SIG-M5 treated with dmso at 0.1 percent for 504 hours (cell line): Measurements from ENCODE around the gene EXT2.

ENCODE experiments used
- DNase-seq: peaks from one replicate; lab custom pipeline; 2025; ENCODE audit not compliant: unreplicated experiment; lab: John Stamatoyannopoulos, UW

EXT2 gene

DNA sequence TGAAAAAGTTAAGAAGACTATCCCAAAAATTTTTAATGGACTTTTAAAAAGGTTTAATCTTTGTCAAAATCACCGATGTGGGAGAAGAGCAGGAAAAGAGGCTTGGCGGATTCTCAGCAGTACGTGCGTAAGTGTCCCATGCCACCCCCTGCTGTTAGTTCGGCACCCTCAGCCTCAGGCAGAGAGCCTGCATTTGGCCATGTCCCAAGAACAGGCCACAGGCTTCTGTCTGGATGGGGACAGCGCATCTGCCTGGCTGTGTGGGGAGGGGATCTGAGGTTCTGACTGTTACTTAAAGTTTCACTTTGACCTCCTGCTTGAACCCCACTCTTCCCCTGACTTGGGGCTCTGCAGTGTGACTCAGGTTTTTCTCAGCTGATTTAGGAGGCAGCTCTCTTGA, 35.3 kb downstream of the EXT2 start:
- no peak for DNase-seq

DNA sequence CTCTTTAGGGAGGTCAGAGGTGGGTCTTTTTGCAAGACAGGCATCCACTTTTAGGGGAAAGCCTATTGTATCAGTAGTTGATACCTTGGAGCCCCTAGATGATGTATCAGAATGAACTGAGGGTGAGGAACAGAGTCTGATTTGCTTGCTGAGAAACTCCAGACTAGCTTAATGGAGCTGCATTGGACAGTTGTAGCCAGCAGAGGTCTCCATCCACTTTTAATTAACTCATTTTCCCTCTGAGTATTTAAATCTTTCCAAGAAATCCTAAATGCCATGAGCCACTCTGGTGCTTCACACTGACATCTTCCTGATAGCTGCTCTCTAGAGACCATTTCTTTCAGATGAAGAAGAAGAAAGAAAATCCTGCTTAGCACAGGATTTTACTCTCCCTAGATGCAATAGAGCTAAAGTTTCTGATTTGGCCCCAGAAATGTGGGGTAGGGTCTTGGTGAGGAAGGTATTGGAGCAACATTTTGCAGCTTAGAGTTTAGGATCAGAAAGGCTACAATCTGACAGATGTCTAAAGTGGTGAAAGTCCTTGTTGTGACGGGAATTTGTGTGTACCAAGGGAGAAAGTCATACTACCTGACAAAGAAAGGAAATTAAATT, 38.0 kb downstream of the EXT2 start:
- DNase-seq: no peak

DNA sequence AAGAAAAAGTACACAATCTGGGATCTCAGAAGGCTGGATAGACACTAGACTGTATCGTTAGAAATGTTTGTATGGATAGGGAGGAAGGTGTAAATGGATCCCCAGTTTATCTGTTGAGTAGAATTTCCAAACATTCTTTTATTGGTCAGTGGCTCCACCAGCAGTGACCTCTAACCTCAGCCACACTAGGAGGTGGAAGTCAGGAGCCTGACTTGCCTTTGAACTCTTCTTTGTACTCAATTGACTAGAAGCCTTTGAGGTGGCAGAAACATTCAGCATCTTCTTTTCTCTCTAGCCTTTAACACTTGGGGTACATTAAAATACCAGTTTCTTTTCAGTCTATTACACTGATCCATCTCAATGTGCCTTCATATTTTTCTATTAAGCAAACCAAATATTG, 39.1 kb downstream of the EXT2 start:
- DNase-seq: no peak

DNA sequence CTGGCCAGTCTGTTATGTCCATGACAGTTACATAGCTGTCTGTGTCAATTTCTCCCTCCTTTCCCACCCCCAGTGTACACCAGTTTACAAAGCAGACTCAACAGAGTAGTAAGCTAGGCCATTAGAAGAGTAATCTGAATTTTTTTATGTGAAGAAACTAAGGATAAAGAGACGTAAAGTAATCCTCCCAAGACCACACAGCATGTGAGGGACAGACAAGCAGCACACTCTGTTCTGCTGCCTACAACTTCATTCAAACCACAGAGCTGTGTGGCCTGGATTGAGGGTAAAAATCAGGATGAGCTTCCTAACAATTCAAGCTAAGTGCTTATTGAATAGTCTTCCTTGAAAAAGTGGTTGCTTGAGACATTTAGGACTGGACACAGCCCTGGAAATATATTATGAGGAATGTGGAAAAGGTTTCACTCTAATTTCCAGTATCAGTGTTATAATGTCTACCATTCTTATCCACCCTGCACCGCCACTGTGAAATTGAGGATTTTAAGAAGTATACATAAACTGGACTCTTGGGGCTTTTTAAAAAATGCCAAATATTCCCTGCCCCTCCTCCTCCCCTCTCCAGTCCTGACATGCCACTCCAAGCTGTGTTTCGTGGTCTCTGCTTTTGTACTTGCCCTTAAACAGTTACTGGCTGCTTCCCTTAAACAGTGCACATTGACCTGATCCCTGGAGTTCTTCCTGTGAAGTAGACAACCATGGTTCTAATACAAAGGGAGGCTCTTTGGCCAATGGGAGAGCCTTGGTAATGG, 40.9 kb downstream of the EXT2 start:
- no peak for DNase-seq

DNA sequence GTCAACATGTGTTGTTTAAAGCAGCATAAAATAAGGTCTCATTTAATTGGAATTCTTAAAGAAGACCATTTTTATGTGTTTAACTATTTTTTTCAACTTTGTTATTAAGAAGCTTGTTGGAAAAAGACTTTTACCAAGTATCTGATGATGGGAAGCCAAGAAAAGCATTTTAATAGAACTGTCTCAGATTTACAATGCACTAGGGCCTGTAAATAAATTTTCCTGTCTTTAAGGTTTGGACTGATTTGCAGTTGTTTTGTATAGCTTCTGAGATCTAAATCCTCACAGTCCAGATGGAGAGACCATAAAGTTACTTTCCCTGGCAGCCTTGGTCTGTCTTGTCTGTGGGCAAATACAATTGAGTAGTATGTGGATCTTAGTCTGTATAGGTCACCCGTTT, 41.6 kb downstream of the EXT2 start:
- DNase-seq: no peak

DNA sequence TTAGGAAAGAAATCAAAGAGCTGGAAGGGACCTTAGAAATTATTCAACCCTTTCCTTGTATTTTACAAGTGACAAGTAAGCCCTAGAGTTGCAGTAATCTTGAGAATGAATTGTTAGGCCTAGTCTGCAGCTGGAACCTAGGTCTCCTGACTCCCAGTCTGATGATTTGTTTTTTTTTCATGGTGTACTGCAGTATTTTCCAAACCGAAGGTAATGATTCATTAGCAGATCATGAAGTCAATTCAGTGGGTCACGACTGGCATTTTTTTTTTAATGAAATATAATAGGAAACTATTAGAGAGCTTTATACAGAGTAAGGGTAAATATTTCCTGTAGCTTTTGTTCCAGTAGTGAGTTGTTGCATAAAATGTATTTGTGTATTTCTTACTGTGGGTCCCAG, 42.8 kb downstream of the EXT2 start:
- no peak for DNase-seq

DNA sequence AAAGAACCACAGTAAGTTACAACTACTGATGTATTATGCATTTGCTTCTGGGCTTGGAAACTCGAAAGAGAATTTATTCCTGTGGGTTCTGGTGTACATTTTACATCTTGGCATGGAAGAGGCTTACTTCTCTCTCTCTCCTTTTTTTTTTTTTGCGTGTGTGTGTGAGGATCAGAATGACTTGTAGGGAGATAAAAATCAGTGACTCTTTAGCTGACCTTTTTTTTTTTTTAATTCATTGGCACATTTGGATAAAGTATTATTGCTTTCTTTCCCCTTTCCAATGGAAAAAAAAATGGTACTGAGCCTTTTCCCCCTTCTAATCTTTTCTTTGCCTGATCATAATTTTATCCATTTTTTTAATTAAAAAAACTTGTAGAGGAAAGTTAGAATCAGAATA, 43.5 kb downstream of the EXT2 start:
- DNase-seq: no peak

DNA sequence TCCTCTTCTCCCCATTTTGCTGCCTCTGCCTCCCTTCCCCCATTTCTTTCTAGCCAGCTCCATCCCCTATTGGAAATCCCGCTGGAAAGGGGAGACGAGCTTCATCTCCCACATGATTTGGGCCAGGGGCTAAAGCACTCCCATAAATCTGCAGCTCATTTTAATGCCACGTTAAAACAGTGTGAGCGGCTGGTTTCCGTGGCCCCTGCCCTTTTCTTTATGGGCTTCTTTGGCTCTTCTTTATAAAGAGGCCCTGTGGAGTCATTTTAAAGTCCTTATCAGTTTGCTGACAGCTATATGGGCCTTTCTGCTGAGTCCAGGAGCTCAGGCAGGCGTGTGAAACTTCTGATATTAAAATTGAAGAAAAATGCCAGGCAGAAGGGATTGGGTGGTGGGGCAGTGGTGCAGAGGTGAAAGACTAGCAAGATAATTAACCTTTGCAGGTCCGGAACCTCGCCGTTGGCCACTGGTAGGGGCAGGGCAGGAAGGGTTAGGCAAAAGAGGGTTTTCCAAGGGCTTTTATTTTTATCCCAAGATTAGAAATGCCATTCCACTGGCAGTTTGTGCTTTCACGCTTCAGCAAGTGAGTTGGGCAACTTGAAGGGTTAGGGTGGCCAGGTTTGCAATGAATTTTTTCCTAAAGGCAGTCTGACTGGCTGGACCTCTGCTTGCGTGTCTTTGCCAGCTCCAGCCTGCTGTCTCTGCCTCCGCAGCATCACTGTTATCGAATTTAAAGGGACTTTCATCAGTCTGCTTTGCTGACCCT, 44.3 kb downstream of the EXT2 start:
- no peak for DNase-seq

DNA sequence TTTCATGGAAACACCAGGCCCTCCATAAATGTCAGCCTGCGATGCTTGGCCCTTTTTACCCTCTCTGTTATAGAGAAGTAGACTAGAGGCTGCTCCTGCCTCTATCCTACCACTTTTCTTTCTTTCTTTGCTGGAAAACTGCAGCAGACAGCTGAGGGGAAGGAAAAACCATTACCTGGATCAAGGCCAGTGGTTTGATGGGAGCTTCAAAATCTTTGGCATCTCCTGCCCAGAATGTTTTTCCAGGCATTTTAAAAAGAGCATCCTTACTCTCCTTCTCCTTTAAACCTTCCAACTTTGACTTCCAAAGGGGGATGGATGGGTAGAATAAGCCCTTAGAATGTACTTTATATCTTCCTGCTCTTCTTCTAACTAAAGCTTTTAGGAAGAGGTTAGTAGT, 44.9 kb downstream of the EXT2 start:
- DNase-seq: no peak

DNA sequence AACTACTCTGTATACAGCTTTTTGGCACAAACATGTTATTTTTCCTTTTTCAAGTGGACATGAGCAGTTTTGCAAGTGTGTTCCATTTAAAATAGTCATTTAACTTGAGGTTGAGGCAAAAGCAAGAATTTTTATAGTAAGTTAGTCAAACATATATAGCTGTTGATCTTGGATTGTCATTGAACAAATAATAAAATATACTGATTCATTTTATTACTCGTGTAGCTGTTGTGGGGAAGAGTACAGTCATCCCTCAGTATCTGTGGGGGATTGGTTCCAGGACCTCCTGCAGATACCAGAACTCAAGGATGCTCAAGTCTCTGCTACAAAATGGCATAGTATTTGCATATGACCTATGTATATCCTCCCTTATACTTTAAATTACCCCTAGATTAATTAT, 45.3 kb downstream of the EXT2 start:
- DNase-seq: no peak

DNA sequence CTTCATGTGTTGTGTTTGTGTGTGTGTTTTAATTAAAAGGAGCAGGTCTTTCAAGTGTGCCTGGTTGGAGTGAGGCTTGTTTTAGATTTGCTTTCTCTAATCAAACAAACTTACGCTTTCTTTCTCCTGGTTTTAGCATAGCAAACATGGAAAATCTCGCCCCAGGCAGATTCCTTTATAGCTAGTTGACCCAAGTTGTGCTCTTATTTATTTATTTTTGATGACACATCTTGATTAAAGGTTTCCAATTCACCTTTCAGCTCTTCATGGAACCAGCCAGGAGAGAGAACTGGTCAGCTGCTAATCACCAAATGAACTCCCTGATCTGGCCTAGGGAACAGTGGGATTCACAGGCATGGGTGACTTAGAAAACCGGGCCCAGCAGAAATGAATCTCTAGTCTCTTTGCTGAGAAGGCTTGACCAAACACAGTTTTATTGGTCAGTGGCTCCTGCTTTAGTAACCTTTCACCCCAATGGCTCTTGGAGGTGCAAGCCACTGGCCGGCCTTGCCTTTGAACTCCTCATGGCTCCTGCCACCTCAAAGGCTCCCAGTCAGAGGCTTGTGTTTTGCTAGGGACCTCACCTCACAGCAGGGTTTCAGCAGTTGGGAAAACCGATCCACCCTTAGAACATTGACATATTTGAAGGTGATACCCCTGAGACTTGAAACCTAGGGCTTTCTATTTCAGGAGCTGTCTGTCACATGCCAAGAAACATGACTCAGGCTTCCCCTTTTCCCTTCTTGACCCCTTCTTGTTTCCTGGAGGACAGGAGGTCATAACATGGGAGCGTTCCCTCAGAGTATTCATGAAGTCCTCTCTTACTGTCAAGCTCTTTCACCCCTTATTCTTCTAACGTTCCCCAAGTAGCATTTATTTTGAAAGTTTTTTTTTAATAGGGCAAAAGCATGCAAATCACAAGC, 48.8 kb downstream of the EXT2 start:
- peak; percentile 15 for DNase-seq

DNA sequence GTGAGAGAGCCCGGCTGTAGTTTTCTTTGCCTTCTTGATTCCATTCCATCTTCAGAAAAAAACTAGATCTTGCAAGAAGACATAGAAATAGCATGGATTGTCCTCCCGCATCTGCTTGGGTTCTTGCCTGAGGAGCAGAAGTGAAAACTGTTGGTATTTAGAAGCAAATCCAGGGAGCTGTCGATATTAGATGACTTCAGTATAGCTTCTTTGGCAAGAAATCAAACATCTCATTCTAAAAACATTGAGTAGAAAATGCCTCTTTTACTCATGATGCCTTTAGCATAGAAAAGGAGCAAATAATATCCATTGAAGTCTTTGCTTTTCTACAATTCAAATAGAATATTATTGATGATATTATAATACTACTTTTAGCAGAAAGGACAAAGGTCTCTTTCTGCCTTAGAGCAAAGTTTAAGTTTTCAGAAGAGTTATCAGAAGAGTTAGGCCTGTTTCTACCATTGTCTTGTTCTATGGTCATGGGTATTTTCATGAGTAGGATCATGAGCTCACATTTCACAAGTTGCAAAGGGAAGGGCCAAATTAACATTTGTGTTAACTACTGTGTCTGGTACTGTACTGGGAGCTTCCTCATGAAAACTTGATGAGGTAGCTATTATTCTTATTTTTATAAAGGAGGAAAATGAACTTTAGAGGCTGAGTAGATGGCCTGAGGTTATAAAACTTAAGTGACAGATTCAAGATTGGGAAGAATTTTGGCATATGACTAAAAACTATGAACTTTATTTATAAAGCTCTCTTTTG, 49.7 kb downstream of the EXT2 start:
- no peak for DNase-seq

DNA sequence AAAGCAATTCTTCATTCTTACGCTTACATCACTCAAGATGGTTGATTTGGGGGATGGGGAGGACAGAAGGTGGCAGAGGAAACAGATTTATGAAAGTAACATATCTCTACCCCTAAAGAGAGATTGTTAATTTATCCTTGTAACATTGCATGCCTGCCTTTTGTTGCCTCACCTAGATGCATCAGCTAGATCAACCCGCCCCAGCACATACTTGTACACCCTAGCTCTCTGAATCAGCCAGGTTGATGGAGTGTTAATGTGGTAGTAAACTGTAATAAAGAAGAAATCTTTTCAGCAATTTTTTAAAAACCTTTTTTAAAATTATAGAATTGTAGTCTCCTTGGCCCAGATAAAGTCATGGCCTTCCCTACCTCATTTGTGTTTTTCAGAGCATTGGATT, 51.5 kb downstream of the EXT2 start:
- no peak for DNase-seq

DNA sequence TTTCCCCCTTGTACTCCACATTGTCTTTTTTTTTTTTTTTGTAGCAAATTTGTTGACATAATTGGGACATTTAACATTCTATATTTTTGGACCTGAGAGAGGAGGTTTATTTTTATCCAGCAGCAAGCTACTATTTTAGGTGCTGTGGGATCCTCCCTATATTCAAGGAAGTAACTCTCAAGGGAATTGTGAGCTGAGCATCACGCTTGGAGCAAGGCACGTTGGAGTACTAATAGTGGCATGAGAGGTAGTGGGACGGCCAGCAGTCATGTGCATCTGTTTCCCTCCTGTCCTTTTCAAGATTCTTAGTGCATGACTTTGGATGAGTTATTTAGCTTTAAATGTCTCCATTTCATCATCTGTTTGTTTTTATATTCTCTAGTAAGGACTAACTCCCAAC, 52.3 kb downstream of the EXT2 start:
- no peak for DNase-seq

DNA sequence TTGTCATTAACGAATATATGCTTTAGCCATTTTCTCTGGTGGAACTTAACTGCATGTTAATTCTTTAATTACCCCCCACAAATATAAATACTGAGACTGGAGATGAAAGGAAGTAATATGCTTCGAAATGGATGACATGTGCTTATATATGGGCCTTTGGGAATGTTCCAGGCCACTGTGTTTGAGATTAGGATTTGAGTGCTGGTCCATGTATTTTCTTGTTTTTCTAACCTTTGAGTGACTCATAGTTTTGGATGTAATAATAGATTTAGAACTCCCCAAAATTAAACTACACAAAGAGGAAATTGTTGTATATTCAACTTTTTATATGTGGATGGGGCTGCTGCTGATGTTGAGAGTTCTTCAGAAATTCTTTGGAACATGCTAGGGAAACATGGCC, 54.2 kb downstream of the EXT2 start:
- DNase-seq: no peak

DNA sequence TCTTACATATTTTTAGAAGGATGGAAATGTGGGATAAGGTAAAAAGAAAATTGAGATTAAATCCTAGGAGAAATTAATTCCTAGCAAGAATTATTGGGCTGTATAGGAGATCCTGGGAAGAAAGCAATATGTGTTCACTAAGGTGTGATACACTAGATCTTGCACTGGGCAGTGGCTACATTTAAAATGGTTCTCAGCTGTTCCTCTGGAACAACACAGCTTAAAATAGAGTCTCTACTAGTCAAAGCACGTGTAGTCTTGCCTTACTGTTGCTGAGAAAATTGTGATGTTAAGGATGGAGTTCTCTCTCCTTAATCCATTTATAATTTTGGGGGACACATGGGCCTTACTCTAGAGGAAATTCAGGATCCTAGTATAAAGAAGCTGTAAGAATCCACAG, 54.9 kb downstream of the EXT2 start:
- no peak for DNase-seq

DNA sequence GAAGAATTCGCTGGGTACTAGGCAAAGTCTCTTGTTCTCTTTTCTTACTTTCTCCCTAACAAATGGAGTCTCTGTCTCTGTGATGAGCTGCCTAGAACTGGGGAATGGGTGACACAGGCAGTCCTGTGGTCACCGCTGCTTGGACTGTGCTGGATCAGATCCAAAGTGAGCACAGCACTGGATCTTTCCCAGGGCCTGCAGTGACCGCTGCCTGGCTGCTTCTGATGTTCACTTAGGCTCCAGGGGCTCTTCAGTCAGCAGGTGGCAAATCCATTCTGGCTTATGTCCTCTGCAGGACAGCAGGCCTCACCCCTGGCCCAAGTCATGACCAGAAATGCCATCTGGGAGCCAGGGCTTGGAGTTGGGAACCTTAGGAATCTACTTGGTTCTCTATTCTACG, 61.5 kb downstream of the EXT2 start:
- DNase-seq: no peak

DNA sequence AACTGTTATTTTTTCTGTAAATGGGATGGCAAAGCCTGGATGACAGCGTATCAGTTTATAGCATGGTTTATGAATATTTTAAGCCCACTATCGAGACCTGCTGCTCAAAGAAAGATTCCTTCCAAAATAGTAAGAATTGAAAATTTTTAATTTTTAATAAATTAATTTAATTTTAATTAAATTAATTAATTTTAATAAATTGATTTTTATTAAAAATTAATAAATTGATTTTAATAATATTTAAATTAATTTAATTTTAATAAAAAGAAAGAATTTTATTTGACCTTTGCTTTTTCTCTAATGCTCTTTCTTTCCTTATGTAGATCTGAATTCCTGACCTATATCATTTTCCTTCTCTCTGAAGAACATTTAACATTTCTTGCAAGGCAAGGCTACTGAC, 62.9 kb downstream of the EXT2 start:
- no peak for DNase-seq

DNA sequence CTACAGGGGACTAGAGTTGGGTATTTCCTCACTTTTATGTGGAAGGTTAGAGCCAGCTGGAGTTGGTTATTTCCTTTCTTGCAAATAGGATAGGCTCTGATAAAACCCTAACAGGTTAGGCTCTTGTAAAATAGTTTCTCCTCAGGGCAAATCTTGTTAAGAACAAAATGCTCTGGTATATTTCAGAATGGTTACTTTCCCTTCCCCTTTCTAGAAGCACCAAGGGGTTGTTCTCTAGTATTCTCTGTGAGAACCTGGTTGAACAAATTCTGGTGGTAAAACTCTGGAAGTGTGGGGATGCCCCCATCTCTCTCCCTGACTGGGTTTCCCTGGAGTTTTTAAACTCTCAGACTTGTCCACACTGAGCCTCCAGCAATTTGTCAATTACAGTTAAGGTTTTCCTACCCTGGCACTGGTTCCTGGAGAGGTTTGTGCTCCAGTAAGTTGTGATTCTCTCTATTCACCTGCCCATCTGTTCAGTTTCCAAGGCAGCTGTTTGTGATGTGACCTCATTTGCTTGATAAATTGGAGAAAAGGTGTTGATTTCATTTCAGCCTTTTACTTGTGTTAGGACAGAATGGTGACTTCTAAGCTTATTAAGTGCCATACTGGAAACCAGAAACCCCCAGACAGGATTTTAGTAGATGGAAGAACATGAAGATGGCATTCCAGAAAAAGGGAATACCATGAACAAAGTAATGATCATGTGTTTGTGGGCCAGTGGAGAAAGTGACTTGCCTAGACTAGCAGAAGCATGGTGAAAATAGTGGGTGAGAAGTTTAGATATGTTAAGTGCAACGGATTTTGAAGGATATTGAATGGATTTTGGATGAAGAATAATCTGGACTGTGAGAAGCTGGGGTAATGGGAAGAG, 64.6 kb downstream of the EXT2 start:
- peak; percentile 5 for DNase-seq

DNA sequence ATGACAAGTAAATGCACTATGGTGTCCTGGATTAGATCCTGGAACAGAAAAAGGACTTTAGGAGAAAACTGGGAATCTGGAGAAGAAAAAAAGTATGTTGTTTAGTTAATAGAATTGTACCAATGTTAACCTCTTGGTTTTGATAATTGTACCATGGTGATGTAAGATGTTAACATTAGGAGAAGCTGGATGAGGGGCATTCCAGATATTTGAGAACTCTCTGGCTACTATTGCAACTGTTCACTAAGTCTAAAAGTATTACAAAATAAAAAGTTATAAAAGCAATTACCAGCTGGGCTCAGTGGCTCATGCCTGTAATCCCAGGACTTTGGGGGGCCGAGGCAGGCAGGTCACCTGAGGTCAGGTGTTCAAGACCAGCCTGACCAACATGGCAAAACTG, 66.5 kb downstream of the EXT2 start:
- DNase-seq: no peak
